ENCODE results near the gene DOLPP1. TPM values are rescaled to one million over a fixed set of nuclear protein-coding genes. Genes with fewer than 3 reads are reported as not detected.
"Not testable (repeated sequence)": the region's sequence is repeated elsewhere in the genome, so short reads cannot be mapped to it uniquely, and the experiment has no call there.

The DOLPP1 gene
- total and polyA plus RNA-seq, 12 donors = 3.1 to 8.1 (median 5.0) TPM

DNA sequence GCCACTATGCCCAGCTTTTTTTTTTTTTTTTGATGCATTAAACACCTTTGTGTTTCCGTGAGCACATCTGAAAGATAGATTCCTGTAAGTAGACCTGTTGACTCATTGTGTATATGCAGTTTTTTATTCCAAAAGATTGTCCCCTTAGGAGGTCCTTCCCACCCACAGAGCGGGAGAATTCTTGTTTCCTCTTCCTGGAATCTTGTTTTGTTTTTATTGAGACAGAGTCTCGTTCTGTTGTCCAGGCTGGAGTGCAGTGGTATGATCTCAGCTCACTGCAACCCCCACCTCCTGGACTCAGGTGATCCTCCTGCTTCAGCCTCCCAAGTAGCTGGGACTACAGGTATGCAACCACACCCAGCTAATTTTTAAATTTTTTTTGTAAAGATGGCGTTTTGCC is 37.9 kb downstream of the DOLPP1 start:
- no peaks in the 10 kb centered on the region for H3K9me3 ChIP-seq
- TF ChIP-seq, protein P1, sequence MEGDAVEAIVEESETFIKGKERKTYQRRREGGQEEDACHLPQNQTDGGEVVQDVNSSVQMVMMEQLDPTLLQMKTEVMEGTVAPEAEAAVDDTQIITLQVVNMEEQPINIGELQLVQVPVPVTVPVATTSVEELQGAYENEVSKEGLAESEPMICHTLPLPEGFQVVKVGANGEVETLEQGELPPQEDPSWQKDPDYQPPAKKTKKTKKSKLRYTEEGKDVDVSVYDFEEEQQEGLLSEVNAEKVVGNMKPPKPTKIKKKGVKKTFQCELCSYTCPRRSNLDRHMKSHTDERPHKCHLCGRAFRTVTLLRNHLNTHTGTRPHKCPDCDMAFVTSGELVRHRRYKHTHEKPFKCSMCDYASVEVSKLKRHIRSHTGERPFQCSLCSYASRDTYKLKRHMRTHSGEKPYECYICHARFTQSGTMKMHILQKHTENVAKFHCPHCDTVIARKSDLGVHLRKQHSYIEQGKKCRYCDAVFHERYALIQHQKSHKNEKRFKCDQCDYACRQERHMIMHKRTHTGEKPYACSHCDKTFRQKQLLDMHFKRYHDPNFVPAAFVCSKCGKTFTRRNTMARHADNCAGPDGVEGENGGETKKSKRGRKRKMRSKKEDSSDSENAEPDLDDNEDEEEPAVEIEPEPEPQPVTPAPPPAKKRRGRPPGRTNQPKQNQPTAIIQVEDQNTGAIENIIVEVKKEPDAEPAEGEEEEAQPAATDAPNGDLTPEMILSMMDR (IDR thresholded peaks at IDR 0.05) = no peak
- intact Hi-C loops (cut with DNase I) = no loop called here
- H3K27ac ChIP-seq = no peak overlapping the region
- peaks cover 0 to 39% (median 16%) of the 10 kb centered on the region in 9 donors for H3K36me3 ChIP-seq
- no peak overlapping the region for H3K4me3 ChIP-seq
- ATAC-seq = no peak
- DNase-seq = no peak
- WGBS, 2 donors = 65 to 74% methylated on average over 4 of the region's 4 CpGs
- no peaks in the 10 kb centered on the region for H3K27me3 ChIP-seq
- H3K4me1 ChIP-seq = peaks cover 0 to 23% (median 7%) of the 10 kb centered on the region in 9 donors

DNA sequence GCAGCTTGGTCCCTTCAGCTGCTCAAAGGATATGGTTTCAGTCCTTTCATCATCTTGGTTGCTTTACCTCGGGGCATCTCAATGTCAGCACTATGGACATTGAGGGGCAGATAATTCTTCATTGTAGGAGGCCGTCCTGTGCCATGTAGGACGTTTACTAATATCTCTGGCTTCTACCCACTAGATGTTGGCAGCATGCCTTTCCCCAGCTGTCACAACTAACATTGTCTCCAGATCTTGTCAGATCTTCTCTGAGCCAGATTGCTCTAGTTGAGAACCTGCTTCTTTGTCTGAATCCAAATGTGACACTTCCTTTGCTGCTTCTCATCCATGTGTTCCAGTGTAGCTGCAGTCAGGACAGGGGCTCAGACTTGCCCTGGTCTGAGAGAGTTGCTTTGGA is 40.6 kb downstream of the DOLPP1 start:
- no peaks in the 10 kb centered on the region for H3K9me3 ChIP-seq
- peaks cover 0 to 7% (median 0%) of the 10 kb centered on the region in 9 donors for H3K4me1 ChIP-seq
- H3K4me3 ChIP-seq = no peak overlapping the region
- no peaks in the 10 kb centered on the region for H3K27me3 ChIP-seq
- 55 to 59% methylated on average over 3 of the region's 3 CpGs for WGBS, 2 donors
- ATAC-seq = no peak
- intact Hi-C loops (cut with DNase I) = no loop called here
- TF ChIP-seq, protein P1 (IDR thresholded peaks at IDR 0.05) = no peak
- no peak for DNase-seq
- H3K27ac ChIP-seq = no peak overlapping the region
- H3K36me3 ChIP-seq = peaks cover 0 to 62% (median 26%) of the 10 kb centered on the region in 9 donors

DNA sequence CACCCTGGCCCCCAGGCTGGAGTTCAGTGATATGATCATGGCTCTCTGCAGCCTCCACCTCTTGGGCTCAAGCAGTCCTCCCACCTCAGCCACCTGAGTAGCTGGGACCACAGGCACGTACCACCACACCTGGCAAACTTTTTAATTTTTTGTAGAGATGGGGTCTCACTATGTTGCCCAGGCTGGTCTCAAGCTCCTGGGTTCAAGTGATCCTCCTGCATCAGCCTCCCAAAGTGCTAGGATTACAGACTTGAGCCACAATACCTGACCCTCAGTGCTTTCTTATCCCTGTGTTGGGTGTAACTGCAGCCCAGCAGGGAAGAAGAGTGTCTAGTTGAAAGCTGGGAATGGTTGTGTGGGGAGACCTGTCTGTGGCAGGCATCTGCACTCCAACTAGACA is 41.2 kb downstream of the DOLPP1 start:
- Histone ChIP-seq H3K9me3 (no peaks in the 10 kb centered on the region), H3K27me3 (no peaks in the 10 kb centered on the region), H3K4me1 (peaks cover 0 to 12% (median 4%) of the 10 kb centered on the region in 9 donors), H3K4me3 (no peak overlapping the region), H3K36me3 (peaks cover 0 to 69% (median 26%) of the 10 kb centered on the region in 9 donors), H3K27ac (no peak overlapping the region)
- WGBS, 2 donors = 94 to 100% methylated on average over 1 of the region's 1 CpG
- intact Hi-C loops (cut with DNase I) = no loop called here
- no peak for DNase-seq
- no peak for ATAC-seq
- TF ChIP-seq, protein P1 (IDR thresholded peaks at IDR 0.05) = no peak

DNA sequence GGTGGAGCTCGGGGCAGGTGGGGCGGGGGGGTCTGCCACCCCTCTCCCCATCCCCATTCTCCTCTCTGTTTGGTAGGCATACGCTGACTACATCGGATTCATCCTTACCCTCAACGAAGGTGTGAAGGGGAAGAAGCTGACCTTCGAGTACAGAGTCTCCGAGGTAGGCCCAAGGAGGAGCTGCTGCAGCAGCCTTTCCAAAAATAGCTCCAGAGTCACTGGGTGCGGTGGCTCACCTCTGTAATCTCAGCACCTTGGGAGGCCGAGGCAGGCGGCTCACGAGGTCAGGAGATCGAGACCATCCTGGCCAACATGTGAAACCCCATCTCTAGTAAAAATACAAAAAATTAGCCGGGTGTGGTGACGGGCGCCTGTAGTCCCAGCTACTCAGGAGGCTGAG is 42.1 kb downstream of the DOLPP1 start:
- WGBS, 2 donors = 84 to 86% methylated on average over 15 of the region's 15 CpGs

DNA sequence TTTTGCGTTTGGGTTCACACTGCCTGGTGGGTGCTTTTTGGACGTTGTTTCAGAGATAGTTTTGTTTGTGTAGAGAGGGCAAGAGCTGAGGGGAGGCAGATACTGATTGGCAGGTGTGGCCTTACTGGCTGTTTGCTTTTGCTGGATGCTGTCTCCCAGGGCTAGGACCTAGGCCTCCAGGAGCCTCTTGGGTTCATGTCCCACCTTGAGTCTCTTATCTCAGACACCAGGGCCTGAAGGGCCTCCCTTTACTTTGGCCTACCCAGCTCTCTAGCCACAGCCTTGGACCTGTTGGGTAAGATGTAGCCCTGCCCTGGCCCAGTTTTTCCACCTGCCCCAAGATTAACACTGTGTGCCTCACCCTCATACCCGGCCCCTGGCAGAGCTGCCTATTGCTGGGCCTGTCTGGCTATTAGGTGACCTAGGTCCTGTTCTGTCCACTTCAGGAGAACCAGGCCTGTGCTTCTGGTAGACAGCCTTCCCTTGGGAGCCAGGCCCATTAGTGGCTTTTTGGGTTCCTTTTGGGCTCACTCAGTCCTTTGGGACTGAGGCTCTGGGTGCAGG is 43.7 kb downstream of the DOLPP1 start:
- Histone ChIP-seq H3K4me1 (peaks cover 0 to 17% (median 6%) of the 10 kb centered on the region in 9 donors), H3K9me3 (no peaks in the 10 kb centered on the region), H3K36me3 (peaks cover 0 to 89% (median 26%) of the 10 kb centered on the region in 9 donors), H3K27me3 (no peaks in the 10 kb centered on the region), H3K4me3 (no peak overlapping the region), H3K27ac (no peak overlapping the region)
- intact Hi-C loops (cut with DNase I) = no loop called here
- DNase-seq = no peak
- WGBS, 2 donors = 68 to 82% methylated on average over 3 of the region's 3 CpGs
- TF ChIP-seq, protein P1 (IDR thresholded peaks at IDR 0.05) = no peak
- ATAC-seq = no peak

More for the DNA sequence above, 42.1 kb downstream of the DOLPP1 start:
- DNase-seq; intact Hi-C loops (cut with DNase I); H3K27me3 ChIP-seq; H3K4me3 ChIP-seq; ATAC-seq; H3K9me3 ChIP-seq; H3K27ac ChIP-seq: not testable (repeated sequence)
- Histone ChIP-seq H3K4me1 (peaks cover 0 to 17% (median 6%) of the 10 kb centered on the region in 9 donors), H3K36me3 (peaks cover 0 to 77% (median 26%) of the 10 kb centered on the region in 9 donors)
